Aorta (tissue), 5 donors: Measurements from ENCODE around the gene NFIL3. TPM values are rescaled to one million over a fixed set of nuclear protein-coding genes. Genes with fewer than 3 reads are reported as not detected.

ENCODE experiments used
- ATAC-seq: fragments of 200-7000 bp; cut with Tn5 transposase; one replicate; pipeline ENCODE4 v1.9.1; 2022; ENCODE audit warnings: moderate library complexity; ENCODE audit not compliant: low FRiP score
- DNase-seq, 2 donors: peaks; one replicate each; pipeline ENCODE4 v3.0.0-alpha.2; 2020
- H3K27ac ChIP-seq, 2 donors: one replicate each; pipeline ENCODE4 v1.5.1; 2013; ENCODE audit warnings: low read length in 2 of 2, mild to moderate bottlenecking in 2 of 2, moderate library complexity in 2 of 2, control low read depth in 1 of 2, inconsistent platforms in 1 of 2, low read depth in 1 of 2
- H3K27me3 ChIP-seq, 2 donors: one replicate each; pipeline ENCODE4 v1.6.1; 2013; ENCODE audit warnings: control low read depth in 1 of 2, low read length in 1 of 2, mild to moderate bottlenecking in 1 of 2, moderate library complexity in 1 of 2; ENCODE audit not compliant: insufficient read depth in 2 of 2, control insufficient read depth in 1 of 2
- H3K36me3 ChIP-seq, 2 donors: one replicate each; pipeline ENCODE4 v1.6.1; 2013; ENCODE audit warnings: control low read depth in 1 of 2, low read length in 1 of 2, mild to moderate bottlenecking in 1 of 2; ENCODE audit not compliant: insufficient read depth in 2 of 2, control insufficient read depth in 1 of 2
- H3K4me1 ChIP-seq, 2 donors: one replicate each; pipeline ENCODE4 v1.6.1; 2013; ENCODE audit warnings: low read length in 2 of 2, control low read depth in 1 of 2, mild to moderate bottlenecking in 1 of 2, moderate library complexity in 1 of 2; ENCODE audit not compliant: insufficient read depth in 2 of 2, control insufficient read depth in 1 of 2
- H3K4me3 ChIP-seq, 2 donors: one replicate each; pipeline ENCODE4 v1.5.1; 2013; ENCODE audit warnings: low read length in 2 of 2, control low read depth in 1 of 2, mild to moderate bottlenecking in 1 of 2
- H3K9me3 ChIP-seq: one replicate; pipeline ENCODE4 v1.6.1; 2013; ENCODE audit warnings: mild to moderate bottlenecking, low read length; ENCODE audit not compliant: control insufficient read depth
- WGBS, 2 donors: extraction: QIAGEN DNeasy Blood & Tissue Kit; methylation state at CpG; one replicate each; pipeline ENCODE4 v1.1.7; 2013; 5-methylcytosine and 5-hydroxymethylcytosine counted together
- intact Hi-C, 2 donors: fragments of 100-400 bp; cut with DNase I; formaldehyde crosslinking; loops; one replicate each; pipeline versions ENCODE4 v1.14.2 to v1.15.0; 2022
- polyA plus RNA-seq, 2 donors: library from polyadenylated mRNA; stranded (reverse); fragments of 200-250 nt; gene quantifications; one replicate each; pipeline ENCODE4 v1.2.3, GENCODE V29; 2013
- total RNA-seq, 2 donors: library from RNA; stranded (reverse); fragmentation: NEBNext Ultra II Directional; extraction: Animal tissue kit (Norgen Biotek cat#: 25700); gene quantifications; one replicate each; pipeline ENCODE4 v1.2.1, GENCODE V29; 2021
- donor health status: healthy with polysubstance abuse.
- donor health status: Bipolar disorder and iron deficiency.
- donor health status: DM: no; HTN: no; CAD: no.
- donor health status: DM: no; HTN: no; CAD: no.
- donor health status: DM: yes; HTN: yes; CAD: no.

Gene NFIL3
- total and polyA plus RNA-seq, 4 donors, result 13.6 to 54.8 (median 21.5) TPM

GRCh38 chr9:91361291-91362050 lies 62.2 kb downstream of the NFIL3 start, which contains the start of gene AUH:
TSS of gene AUH (minus strand) at chr9:91361918. CDS start at chr9:91361889, 29 bp downstream.
- intact Hi-C loops, result loop anchor here (5.0 kb wide), 3 partner anchors 61 to 169 kb away; partner anchors contain the start of gene NFIL3 (in 2 of the 2)
- WGBS, 2 donors, result 0% methylated on average over 61 to 82 of the region's 82 CpGs
- H3K36me3 ChIP-seq, result no peaks in the 10 kb centered on the region

DNA sequence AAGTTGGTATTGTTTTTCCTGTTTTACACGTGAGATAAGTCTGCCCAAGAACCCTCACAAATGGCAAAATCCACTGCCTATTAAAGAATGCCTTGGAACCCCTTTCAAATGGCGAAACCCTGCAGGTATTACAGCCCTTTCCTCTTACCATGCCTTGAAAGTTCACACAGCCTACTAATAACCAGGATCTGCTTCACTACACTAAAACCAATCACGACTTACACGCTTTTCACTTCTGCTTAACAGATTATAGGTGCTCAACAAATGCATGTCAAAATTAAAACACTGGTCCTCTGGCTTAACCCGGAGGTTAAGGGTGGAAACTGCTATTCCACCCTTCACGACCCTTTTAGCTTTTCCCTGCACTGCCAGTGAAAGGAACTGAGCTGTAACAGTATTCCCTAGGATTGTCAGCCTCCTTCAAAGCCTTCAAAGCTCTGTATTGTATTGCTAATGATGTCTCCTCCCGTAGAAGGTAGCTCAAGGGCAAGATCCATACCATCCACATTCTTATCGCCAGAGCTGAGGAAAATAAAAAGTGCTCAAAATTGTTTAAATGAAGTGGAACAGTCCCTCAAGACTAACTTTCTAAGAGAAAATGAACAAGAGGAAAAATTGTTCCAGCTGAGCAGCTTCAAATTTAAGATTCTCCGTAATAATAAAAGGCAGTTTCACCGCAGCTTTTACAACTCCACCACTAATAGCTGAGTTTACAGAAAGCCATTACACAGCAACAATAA lies 62.9 kb downstream of the NFIL3 start:
- 20 to 21% methylated on average over 10 of the region's 10 CpGs for WGBS, 2 donors
- ATAC-seq, result no peak
- Histone ChIP-seq H3K36me3 (no peaks in the 10 kb centered on the region), H3K27me3 (no peaks in the 10 kb centered on the region), H3K4me3 (peak overlapping the region; percentile 85 to 96), H3K27ac (no peak overlapping the region), H3K9me3 (no peaks in the 10 kb centered on the region), H3K4me1 (peaks cover 0 to 2% of the 10 kb centered on the region in 2 donors)
- DNase-seq, result no peak
- intact Hi-C loops, result loop anchor here (5.0 kb wide), 3 partner anchors 62 to 168 kb away; partner anchors contain the start of gene NFIL3 (in 2 of the 2)

More at GRCh38 chr9:91361291-91362050, 62.2 kb downstream of the NFIL3 start, which contains the start of gene AUH:
- ATAC-seq (peak; percentile 97), DNase-seq (peak; percentile 90 to 96)
- Histone ChIP-seq H3K27me3 (no peaks in the 10 kb centered on the region), H3K4me3 (peak within 1 kb of the TSS; percentile 85 to 96), H3K9me3 (no peaks in the 10 kb centered on the region), H3K4me1 (peaks cover 0 to 2% of the 10 kb centered on the region in 2 donors), H3K27ac (peak within 1 kb of the TSS in 1 of 2 donors; percentile 58)

GRCh38 chr9:91359734-91360470 lies 63.7 kb downstream of the NFIL3 start:
- Histone ChIP-seq H3K27me3 (no peaks in the 10 kb centered on the region), H3K4me3 (no peak overlapping the region), H3K9me3 (no peaks in the 10 kb centered on the region), H3K27ac (no peak overlapping the region), H3K36me3 (no peaks in the 10 kb centered on the region), H3K4me1 (peaks cover 0 to 2% of the 10 kb centered on the region in 2 donors)
- no peak for DNase-seq
- ATAC-seq, result no peak
- WGBS, 2 donors, result 64 to 66% methylated on average over 7 of the region's 7 CpGs
- intact Hi-C loops, result loop anchor here (5.0 kb wide), 3 partner anchors 62 to 168 kb away; partner anchors contain the start of gene NFIL3 (in 2 of the 2)

DNA sequence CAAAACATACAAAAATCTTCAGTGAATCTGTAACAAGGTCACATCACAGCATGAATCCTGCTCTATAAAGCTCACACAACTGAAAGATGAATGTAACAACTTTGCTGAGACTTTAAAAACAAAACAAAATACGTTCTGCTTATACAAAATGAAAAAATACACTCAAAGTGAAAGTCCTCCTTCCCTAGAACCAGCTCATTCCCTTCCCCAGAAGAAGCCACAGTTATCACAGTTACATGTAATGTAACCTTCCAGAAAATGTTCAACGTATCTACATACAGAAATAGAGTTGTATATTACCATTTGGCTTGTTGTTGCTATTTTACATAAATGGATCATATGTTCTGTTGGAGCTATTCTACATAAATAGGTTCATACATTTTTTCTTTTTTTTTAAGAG lies 64.5 kb downstream of the NFIL3 start:
- no peaks in the 10 kb centered on the region for H3K9me3 ChIP-seq
- H3K4me1 ChIP-seq, result peaks cover 0 to 2% of the 10 kb centered on the region in 2 donors
- no peak overlapping the region for H3K27ac ChIP-seq
- DNase-seq, result no peak
- intact Hi-C loops, result no loop called here
- ATAC-seq, result no peak
- no peaks in the 10 kb centered on the region for H3K27me3 ChIP-seq
- 76% methylated on average over 2 of the region's 2 CpGs for WGBS, 2 donors
- H3K4me3 ChIP-seq, result no peak overlapping the region
- no peaks in the 10 kb centered on the region for H3K36me3 ChIP-seq

Other genes starting within 250 kb of the NFIL3 start
- 10 to 100 TPM; 13.7 to 25.7 TPM for gene AUH, start 61.9 kb downstream of the NFIL3 start, total RNA-seq
- gene AUH, start 61.9 kb downstream of the NFIL3 start, polyA plus RNA-seq, result 10 to 100 TPM; 12.4 to 15.2 TPM